GM21576 (cell line): ENCODE results near the gene PARP3.
"Not testable (repeated sequence)": the region's sequence is repeated elsewhere in the genome, so short reads cannot be mapped to it uniquely, and the experiment has no call there.

Experiments
- ATAC-seq: cut with Tn5 transposase; IDR thresholded peaks from one replicate; pipeline ENCODE4 v1.9.1; 2021; ENCODE audit warnings: mild to moderate bottlenecking, moderate library complexity; ENCODE audit not compliant: unreplicated experiment

The PARP3 gene

DNA sequence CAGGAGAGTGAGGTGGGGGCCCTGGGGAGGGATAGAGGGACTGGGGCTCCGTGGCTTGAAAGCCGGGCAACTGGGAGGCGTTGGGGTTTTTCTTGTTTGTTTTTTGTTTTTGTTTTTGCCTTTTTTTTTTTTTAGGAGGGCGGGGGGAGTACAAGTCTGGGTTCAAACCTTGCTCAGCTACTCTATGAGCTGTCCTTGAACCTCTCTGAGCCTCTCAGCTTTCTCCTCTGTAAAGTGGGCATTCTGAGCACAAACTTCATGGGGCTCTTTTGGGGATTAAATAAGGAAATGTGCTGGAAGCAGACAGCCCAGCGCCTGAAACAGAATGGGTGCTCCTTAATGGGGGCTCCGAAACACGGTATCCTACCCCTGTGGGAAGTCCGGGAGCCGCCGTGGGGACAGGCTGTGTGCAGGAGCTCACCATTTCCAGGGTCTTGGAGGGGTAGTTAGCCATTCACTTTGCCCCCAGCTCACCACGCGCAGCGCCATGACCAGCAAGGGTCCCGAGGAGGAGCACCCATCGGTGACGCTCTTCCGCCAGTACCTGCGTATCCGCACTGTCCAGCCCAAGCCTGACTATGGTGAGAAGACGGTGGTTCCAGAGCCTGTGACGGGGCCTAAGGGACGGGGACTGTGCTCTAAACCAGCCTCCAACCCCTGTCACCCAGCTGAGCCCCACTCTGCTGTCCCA, 41.6 kb downstream of the PARP3 start:
- no peak for ATAC-seq

DNA sequence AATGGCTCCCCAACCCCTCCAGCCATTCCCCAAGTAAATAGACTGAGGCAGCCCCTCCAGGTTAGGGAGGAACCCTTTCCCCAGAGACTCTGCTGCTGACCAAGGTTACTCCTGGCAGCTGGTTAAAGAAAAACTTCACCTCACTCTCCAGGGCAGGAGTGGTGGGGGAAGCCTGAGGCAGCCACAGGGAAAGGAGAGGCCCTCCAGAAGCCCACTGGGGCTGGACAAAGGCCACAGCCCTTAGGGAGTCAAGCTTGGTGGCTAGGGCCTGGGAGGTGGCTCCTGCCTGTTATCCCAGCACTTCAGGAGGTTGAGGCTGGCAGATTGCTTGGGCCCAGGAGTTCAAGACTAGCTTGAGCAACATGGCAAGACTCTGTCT, 42.1 kb downstream of the PARP3 start:
- ATAC-seq: no peak

GRCh38 chr3:51985063-51985462, 42.9 kb downstream of the PARP3 start:
- ATAC-seq: no peak

- no peak for ATAC-seq
These were observed 44.1 kb downstream of the PARP3 start for GRCh38 chr3:51986010-51986947.

DNA sequence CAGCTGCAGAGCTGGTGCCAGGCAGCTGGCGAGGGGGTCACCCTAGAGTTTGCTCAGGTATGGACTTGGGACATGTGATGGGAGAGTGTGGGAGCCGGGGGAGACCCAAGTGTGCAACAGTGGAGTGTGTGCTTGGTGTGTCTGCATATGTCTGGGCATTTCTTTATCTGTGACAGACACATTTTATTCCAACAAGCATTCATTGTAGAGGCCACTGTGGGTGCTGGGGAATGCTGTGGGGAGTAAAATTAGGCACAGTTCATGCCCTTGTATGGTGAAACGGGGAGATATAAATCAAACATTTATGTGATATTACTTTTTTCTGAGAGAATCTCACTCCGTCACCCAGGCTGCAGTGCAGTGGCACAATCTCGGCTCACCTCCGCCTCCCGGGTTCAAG, 45.4 kb downstream of the PARP3 start:
- ATAC-seq: no peak

GRCh38 chr3:51988286-51989146, 46.4 kb downstream of the PARP3 start:
- no peak for ATAC-seq

DNA sequence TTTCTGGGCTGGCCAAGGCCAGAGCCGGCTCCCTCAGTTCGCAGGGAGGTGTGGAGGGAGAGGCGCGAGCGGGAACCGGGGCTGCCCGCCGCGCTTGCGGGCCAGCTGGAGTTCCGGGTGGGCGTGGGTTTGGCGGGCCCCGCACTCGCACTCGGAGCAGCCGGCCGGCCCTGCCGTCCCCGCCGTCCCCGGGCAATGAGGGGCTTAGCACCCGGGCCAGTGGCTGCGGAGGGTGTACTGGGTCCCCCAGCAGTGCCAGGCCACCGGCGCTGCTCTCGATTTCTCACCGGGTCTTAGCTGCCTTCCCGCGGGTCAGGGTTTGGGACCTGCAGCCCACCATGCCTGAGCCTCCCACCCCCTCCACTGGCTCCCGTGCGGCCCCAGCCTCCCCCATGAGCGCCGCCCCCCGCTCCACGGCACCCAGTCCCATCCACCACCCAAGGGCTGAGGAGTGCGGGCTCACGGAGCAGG, 48.4 kb downstream of the PARP3 start:
- not testable (repeated sequence) for ATAC-seq

GRCh38 chr3:51992017-51992682, 50.0 kb downstream of the PARP3 start:
- no peak for ATAC-seq

DNA sequence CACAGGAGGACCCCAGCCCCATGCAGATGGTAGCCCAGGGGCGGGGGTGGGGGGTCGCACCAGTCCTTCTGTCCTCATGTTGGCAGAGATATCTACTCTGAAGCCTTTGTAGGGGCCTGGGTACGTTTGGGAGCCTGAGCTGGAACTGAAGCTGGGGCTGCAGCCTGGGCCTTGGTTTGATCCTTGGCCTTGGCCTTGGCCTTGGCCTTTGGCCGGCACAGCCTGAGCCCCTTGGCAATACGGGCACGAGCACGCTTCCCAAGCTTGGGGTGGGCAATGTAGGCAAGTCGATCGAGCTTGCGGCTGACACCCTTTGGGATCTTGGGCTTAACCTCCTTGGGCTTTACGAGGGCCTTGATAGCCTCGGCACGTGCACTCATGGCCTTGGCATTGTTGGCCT, 51.5 kb downstream of the PARP3 start:
- ATAC-seq: not testable (repeated sequence)

DNA sequence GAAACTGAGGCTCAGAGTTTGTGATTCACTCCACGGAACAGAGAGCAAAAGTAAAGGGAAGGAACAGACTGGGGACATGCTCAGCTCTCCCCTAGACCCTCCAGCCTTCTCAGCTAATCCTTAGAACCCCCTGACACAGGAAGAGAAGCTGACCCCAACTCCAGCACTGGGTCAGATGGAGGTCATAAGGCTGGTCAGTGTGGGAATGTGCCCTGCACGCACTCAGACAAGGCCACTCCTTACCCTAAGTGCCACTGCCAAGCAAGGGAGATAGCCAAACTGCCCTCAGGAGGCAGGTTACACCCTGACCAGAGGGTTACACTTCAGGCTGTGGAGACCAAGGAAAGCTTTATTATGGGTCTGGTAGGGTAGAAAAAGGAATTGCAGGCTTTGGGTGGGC, 52.4 kb downstream of the PARP3 start:
- no peak for ATAC-seq

GRCh38 chr3:51995346-51996163, 53.4 kb downstream of the PARP3 start, which contains the start of gene RPL29:
RPL29 (minus strand) TSS chr3:51995895; CDS start chr3:51995461, 434 bp downstream.
- peak; percentile 83 for ATAC-seq

DNA sequence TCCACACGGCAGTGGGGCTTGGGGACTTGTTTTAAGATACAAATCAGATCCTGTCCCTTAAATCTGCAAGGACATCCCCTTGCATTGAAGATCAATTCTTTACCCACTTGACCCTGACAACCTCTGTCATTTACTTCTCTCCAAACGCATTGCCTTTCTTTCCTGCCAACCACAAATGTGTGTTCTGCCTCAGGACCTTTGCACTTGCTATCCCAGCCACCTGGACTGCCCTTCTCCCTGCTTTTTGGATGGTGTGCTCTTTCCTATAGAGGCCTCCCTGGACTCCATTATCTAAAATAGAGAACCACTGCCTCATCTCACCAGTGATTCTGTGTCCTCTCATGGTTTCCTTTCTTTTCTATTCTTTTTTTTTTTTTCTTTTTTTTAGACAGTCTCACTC, 55.0 kb downstream of the PARP3 start:
- ATAC-seq: no peak

GRCh38 chr3:51997935-51998596, 55.9 kb downstream of the PARP3 start:
- no peak for ATAC-seq
